Neuron (in vitro differentiated cells): ENCODE data around the gene PARD3.

Experiments used
- H2AFZ ChIP-seq: one replicate; pipeline ENCODE4 v1.6.1; 2013; ENCODE audit warnings: low read depth, mild to moderate bottlenecking, inconsistent platforms, low read length, moderate library complexity
- H3K27me3 ChIP-seq: one replicate; pipeline ENCODE4 v1.6.1; 2013; ENCODE audit warnings: low read length; ENCODE audit not compliant: insufficient read depth
- H3K36me3 ChIP-seq: one replicate; pipeline ENCODE4 v1.6.1; 2013; ENCODE audit warnings: low read length; ENCODE audit not compliant: insufficient read depth
- H3K4me1 ChIP-seq: one replicate; pipeline ENCODE4 v1.6.1; 2013; ENCODE audit warnings: low read length; ENCODE audit not compliant: insufficient read depth
- H3K4me3 ChIP-seq: 2 replicates; pipeline ENCODE4 v1.5.1; 2013; ENCODE audit warnings: mild to moderate bottlenecking, low read length, moderate library complexity
- H3K9me3 ChIP-seq: one replicate; pipeline ENCODE4 v1.6.1; 2013; ENCODE audit warnings: low read length

PARD3 gene

DNA sequence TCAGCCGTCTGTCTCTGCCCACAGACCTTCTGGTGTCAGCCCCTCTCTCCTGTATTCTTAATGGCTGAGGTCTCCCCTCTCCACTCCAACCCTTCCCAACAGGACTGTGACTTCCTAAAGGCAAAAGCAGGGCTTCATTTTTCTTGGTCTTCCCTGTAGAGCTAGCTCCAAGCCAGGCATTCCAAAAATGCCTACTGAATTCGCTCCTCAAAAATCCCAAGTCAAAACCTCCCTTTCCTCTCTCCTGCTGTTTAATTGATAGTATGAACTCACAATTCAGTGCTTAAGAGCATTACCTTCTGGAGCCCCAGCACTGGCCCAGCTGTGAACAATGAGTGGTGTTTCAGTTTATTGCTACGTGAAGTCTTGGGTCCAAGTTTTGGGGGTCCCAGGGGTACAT lies 628.4 kb downstream of the PARD3 start:
- Histone ChIP-seq H3K9me3 (no peaks in the 10 kb centered on the region), H3K27me3 (no peaks in the 10 kb centered on the region), H3K4me3 (no peak overlapping the region), H2AFZ (no peak overlapping the region), H3K4me1 (peaks cover 26% of the 10 kb centered on the region), H3K36me3 (no peaks in the 10 kb centered on the region)

DNA sequence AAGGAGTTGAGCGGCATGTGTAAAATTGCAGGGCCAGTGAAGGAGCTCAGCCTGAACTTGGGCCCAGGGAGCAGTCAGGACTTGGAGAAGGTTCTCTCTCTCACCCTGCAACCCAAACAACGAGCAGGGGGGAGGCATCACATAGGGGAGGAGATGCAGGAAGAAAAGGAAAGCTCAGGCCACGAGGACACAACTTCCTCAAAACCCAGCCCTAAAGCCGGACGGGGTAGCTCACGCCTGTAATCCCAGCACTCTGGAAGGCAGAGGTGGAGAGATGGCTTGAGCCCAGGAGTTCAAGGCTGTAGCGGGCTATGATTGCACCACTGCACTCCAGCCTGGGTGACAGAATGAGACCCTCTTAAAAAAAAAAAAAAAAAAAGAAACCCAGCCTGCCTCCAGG lies 629.1 kb downstream of the PARD3 start:
- H3K4me1 ChIP-seq, result peaks cover 26% of the 10 kb centered on the region
- H2AFZ ChIP-seq, result no peak overlapping the region
- H3K36me3 ChIP-seq, result no peaks in the 10 kb centered on the region
- H3K9me3 ChIP-seq, result no peaks in the 10 kb centered on the region
- H3K27me3 ChIP-seq, result no peaks in the 10 kb centered on the region
- H3K4me3 ChIP-seq, result no peak overlapping the region

DNA sequence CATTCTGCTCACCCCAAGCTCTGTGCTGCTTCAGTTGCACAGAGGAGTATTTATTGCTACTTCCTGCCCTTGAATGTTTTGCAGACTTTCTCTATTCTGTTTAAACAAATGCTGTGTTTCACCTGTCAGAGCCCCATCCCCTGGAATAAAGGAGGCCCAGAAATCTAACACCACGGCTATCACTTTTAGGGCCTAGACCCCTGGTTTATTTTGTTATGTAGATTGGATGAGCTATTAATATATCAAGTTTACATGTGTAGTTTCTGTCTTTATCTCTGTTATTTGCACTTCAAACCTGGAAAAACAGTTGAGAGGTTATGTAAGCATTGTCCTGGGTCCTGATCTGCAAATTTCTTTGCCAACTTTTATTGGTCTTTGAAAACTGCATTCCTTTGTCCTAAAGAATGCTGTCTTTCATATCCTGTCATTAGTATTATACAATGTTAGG lies 630.1 kb downstream of the PARD3 start:
- no peaks in the 10 kb centered on the region for H3K36me3 ChIP-seq
- H2AFZ ChIP-seq, result no peak overlapping the region
- no peaks in the 10 kb centered on the region for H3K27me3 ChIP-seq
- H3K4me3 ChIP-seq, result no peak overlapping the region
- peaks cover 20% of the 10 kb centered on the region for H3K4me1 ChIP-seq
- no peaks in the 10 kb centered on the region for H3K9me3 ChIP-seq

DNA sequence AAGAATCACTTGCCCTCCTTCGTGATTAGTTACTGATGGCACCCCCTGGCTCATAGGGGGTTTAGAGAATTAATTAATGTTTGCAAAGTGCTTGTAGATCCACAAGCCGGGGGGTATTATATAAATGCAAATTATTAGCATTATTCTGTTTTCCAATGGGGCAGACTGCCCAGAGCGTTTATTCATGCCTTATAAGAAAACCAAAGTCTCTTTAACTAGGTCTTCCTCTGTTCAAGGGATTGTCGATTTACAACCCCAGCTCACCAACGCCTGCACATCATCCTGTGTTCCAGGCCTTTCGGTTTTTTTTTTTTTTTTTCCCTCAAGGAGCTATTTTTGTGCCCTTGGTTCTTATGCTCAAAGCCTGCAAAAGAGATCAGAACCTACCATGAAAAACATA lies 630.7 kb downstream of the PARD3 start:
- no peak overlapping the region for H3K4me3 ChIP-seq
- peaks cover 20% of the 10 kb centered on the region for H3K4me1 ChIP-seq
- H2AFZ ChIP-seq, result no peak overlapping the region
- H3K27me3 ChIP-seq, result no peaks in the 10 kb centered on the region
- H3K9me3 ChIP-seq, result no peaks in the 10 kb centered on the region
- no peaks in the 10 kb centered on the region for H3K36me3 ChIP-seq

DNA sequence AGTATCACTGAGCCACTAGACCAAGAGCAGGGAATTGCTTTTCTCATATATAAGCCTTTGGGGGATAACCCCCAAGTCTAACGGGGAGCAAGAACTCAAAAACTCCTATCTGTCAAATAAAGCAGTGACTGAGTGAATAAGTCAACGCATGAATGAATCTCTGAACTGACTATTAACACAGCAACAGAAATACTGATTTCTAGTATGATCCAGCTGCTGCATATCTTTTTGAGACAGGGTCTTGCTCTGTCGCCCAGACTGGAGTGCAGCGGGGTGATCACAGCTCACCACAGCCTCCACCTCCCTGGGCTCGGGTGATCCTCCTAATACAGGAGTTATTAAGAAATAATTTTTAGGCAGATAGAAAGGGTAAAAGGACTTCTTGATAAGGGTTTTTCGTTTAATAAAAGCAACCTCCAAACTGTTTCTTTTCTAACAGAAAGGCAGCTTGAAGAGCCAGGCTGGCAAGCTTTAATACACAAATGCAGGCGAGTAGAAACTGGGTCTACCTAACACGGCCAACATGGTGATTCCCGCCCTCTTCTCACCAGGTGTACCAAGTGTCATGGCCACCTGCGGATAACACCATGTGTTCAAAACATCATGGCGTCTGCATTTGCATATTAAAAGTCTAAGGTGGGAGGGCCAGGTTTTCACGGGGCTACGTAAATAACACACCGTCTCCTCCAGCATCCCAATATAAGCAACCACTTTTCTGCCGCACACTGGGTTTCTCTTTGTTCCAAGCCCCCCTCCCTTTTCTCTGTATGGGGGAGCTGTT lies 631.9 kb downstream of the PARD3 start:
- Histone ChIP-seq H3K27me3 (no peaks in the 10 kb centered on the region), H3K4me3 (no peak overlapping the region), H3K9me3 (no peaks in the 10 kb centered on the region), H3K36me3 (no peaks in the 10 kb centered on the region), H3K4me1 (peaks cover 30% of the 10 kb centered on the region), H2AFZ (no peak overlapping the region)

DNA sequence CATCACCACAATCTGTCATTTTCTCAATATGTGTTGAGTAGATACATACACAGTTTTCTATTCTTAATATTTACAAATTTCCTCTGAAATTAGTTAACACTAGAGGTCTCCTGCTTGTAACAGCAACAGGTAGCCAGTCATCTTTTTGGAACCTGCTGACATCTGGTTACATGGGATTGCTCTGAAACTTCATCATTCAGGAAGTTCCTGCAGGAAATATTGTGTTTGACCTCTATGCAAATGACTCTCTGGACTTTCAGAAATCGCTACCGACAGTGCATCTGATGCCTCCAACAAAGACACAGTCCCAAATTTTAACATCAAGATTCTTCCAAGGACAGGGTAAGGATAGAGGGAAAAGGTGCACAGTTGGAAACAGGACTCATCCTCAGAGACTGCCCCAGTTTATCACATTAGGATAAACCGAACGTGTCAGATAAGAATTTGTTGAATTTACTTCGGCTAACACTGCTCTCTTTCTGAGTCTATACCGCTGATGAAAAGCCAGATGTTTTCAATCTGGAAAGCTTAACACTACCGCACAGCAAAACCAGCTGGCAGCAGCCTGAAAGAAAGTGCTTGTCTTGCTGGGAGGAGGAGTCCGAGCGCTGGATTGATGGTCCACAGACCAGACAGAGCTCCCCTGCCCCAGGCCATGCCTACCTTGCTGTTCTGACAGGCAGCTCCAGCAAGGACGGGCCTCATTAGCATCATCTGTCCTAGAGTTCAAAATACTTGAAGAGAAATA lies 633.4 kb downstream of the PARD3 start:
- Histone ChIP-seq H3K4me1 (peaks cover 44% of the 10 kb centered on the region), H3K27me3 (no peaks in the 10 kb centered on the region), H3K36me3 (no peaks in the 10 kb centered on the region), H3K9me3 (no peaks in the 10 kb centered on the region), H3K4me3 (no peak overlapping the region), H2AFZ (no peak overlapping the region)

DNA sequence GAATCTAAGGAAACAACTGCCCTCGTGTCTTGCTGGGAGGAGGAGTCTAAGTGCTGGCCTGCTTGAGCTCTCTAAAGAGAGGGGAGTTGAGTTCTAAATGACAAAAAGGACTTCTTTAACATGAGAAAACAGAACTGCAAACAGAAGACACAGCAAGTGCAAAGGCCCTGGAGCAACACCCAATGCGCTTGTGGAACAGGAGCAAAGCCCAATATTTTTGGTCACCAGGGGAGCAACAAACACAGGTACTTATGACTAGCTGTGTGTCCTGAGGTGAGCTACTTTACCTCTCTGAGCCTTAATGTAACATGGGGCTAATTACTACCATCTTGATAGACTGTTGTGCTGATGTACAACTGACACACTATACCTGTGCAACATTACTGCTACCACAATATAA lies 634.3 kb downstream of the PARD3 start:
- H3K36me3 ChIP-seq, result no peaks in the 10 kb centered on the region
- no peaks in the 10 kb centered on the region for H3K27me3 ChIP-seq
- no peaks in the 10 kb centered on the region for H3K9me3 ChIP-seq
- H3K4me3 ChIP-seq, result no peak overlapping the region
- no peak overlapping the region for H2AFZ ChIP-seq
- peaks cover 44% of the 10 kb centered on the region for H3K4me1 ChIP-seq

DNA sequence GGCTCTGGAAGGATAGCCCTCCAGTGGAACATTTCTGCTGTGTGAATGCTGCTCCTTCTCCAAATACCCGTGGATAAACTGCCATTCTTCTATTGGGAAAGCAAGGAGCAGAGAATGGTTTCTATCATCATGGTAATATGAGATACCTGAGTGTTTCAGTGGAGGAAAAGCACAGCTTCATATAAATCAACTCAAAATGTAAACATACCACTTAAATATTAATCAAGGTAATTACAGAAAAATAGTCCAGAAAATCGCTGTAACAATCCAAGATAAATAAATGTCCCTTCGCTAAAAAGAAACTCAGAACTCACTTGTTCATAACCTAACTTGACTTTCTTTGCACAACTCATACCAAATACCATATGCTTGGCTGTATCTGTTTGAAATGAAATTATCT lies 635.8 kb downstream of the PARD3 start:
- H3K27me3 ChIP-seq, result no peaks in the 10 kb centered on the region
- H3K36me3 ChIP-seq, result no peaks in the 10 kb centered on the region
- no peak overlapping the region for H2AFZ ChIP-seq
- H3K9me3 ChIP-seq, result no peaks in the 10 kb centered on the region
- H3K4me3 ChIP-seq, result no peak overlapping the region
- H3K4me1 ChIP-seq, result peaks cover 31% of the 10 kb centered on the region

DNA sequence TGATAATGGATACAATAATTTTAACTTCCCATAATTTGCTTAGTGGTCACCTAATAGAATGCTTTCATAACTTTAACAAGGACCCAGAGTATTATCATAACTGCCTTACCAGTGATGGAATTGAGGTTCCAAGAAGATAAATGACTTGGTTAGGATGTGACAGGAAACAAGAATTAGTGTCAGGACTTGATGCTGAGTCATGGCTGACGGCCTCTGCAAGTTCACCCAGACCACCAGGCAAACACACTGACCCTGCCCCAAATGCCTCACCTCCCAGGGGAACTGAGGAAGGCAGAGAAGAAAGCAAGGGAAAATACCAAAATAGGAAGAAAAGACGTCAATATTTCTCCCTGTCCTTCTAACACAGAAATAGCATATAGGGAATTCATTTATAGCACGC lies 636.3 kb downstream of the PARD3 start:
- no peaks in the 10 kb centered on the region for H3K27me3 ChIP-seq
- peaks cover 30% of the 10 kb centered on the region for H3K4me1 ChIP-seq
- no peaks in the 10 kb centered on the region for H3K36me3 ChIP-seq
- no peaks in the 10 kb centered on the region for H3K9me3 ChIP-seq
- no peak overlapping the region for H2AFZ ChIP-seq
- H3K4me3 ChIP-seq, result no peak overlapping the region

DNA sequence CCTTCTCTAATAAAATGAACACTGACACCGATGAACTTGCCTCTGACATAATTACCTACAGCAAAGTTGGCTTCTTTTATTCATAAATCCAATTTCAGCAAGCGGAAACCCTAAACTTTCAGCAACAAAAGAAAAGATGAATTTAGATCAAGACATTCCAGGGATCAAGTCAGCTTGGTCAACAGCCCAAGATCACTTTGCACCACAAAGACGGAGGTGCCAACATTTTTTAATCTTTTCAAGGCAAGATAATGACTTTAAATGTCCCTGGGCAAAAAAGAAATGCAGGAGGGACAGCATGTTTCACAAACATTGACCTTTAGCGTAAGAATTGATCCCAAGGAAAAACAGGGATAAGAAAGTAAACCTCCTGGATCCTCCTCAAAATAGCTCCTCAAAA lies 636.9 kb downstream of the PARD3 start:
- Histone ChIP-seq H3K9me3 (no peaks in the 10 kb centered on the region), H3K4me1 (peaks cover 30% of the 10 kb centered on the region), H3K4me3 (no peak overlapping the region), H3K27me3 (no peaks in the 10 kb centered on the region), H3K36me3 (no peaks in the 10 kb centered on the region), H2AFZ (no peak overlapping the region)

DNA sequence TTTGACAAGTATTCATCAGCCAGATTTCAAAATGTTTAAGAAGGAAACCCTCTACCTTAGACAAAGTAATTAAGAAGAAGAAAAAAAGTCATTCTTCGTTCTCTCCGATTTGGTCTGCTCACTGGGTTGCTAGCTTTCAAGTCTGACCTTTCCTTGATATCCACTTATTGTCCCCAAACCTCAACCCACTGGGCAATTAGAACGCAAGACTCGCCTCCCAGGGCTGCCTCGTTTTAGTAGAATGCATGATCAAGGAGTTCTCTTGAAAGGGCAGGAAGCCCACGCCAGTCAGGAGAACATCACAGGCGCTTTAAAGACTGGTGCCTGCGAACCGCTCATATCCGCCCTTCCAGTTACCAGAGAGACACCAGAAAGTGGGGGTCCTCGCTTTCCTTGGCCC lies 637.7 kb downstream of the PARD3 start:
- no peaks in the 10 kb centered on the region for H3K36me3 ChIP-seq
- H3K4me3 ChIP-seq, result no peak overlapping the region
- H3K27me3 ChIP-seq, result no peaks in the 10 kb centered on the region
- H2AFZ ChIP-seq, result no peak overlapping the region
- H3K4me1 ChIP-seq, result peaks cover 30% of the 10 kb centered on the region
- no peaks in the 10 kb centered on the region for H3K9me3 ChIP-seq

DNA sequence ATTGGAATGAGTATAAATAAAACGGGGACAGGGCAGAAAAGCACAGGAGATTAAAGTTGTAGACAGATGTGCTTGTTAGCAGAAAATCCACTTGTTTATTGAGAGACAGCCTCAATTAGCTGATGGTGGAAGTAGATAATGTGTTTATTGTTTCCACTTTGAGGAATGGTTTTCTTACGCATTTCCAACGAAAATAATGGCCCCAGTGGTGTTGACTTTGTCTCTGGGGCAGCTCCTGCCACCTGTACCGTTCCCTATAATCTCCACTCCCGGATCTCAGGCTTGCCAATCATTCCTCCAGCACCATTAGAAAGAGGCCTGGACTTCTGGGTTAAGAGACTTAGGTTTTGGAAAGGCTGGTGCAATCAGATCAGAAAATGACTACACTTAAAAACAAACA lies 638.7 kb downstream of the PARD3 start:
- no peak overlapping the region for H3K4me3 ChIP-seq
- H2AFZ ChIP-seq, result no peak overlapping the region
- no peaks in the 10 kb centered on the region for H3K27me3 ChIP-seq
- no peaks in the 10 kb centered on the region for H3K36me3 ChIP-seq
- H3K4me1 ChIP-seq, result peaks cover 28% of the 10 kb centered on the region
- H3K9me3 ChIP-seq, result no peaks in the 10 kb centered on the region

DNA sequence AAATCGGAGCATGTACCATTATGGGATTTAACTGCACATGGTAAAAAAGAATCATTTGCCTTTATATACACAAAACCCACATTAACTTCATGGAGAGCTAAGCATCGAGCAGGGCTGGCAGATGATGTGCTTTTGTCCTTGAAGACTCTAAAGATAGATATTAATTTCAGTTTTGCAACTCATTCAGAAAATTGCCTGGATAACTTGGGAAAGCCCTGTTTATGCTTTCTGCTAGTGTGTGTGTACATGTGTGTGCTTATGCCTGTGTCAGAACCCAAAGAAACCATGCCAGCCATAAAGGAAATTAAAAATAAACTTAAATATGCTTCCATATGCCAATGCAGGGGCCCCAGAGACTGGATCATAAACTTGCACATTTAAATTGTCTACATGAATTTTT lies 640.0 kb downstream of the PARD3 start:
- no peaks in the 10 kb centered on the region for H3K9me3 ChIP-seq
- H3K27me3 ChIP-seq, result no peaks in the 10 kb centered on the region
- H3K36me3 ChIP-seq, result no peaks in the 10 kb centered on the region
- no peak overlapping the region for H2AFZ ChIP-seq
- H3K4me3 ChIP-seq, result no peak overlapping the region
- H3K4me1 ChIP-seq, result peaks cover 28% of the 10 kb centered on the region
